ENCODE measurements around the gene CKAP2.
"Not testable (repeated sequence)": the region's sequence is repeated elsewhere in the genome, so short reads cannot be mapped to it uniquely, and the experiment has no call there.

CKAP2 gene, protein sequence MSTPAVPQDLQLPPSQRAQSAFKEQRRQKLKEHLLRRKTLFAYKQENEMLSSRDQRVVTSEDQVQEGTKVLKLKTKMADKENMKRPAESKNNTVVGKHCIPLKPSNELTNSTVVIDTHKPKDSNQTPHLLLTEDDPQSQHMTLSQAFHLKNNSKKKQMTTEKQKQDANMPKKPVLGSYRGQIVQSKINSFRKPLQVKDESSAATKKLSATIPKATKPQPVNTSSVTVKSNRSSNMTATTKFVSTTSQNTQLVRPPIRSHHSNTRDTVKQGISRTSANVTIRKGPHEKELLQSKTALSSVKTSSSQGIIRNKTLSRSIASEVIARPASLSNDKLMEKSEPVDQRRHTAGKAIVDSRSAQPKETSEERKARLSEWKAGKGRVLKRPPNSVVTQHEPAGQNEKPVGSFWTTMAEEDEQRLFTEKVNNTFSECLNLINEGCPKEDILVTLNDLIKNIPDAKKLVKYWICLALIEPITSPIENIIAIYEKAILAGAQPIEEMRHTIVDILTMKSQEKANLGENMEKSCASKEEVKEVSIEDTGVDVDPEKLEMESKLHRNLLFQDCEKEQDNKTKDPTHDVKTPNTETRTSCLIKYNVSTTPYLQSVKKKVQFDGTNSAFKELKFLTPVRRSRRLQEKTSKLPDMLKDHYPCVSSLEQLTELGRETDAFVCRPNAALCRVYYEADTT

DNA sequence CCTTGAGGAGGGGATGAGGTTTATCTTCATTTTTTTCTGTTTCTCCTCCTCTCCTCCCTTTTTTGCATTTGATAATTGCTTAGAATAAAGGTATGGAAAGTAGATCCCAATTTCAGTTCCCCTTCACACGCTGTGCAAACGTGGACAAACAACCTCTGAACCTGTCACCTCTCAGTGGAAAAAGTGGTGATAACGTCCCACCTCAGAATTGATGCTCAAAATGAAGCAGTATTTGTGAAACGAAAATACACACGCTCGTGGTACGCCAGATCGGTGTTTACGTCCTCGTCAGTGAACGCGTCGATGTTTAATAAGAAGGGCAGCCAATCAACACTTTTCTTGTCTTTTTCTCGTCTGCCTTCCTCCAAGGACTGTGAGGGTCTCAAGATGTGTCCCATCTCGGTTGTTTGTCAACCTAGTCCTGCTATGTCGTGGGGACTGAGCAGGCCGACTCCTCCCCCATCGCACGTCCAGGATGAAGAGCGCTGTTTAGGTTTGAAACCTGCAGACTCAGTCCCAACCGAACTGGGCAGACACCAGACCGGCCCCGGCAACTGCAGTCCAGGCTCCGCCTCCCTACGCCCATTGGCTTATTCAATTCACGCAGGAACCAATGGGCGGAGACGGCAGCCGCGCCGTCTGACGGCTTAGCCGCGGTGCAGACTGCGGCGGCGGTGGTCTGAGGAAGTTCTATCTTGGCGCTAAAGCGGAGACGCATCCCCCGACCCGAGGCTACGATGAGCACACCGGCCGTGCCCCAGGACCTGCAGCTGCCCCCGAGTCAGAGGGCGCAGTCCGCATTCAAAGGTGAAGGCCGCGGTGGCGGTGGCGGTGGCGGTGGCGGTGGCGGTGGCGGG is at the start of gene CKAP2:
Gene CKAP2 (plus strand): TSS at position 659 of the 857 bp plus-strand sequence. CDS start 79 bp downstream, at position 738.
- DNase-seq (ENCODE audit: low read depth, low spot score), result peak; percentile 85

DNA sequence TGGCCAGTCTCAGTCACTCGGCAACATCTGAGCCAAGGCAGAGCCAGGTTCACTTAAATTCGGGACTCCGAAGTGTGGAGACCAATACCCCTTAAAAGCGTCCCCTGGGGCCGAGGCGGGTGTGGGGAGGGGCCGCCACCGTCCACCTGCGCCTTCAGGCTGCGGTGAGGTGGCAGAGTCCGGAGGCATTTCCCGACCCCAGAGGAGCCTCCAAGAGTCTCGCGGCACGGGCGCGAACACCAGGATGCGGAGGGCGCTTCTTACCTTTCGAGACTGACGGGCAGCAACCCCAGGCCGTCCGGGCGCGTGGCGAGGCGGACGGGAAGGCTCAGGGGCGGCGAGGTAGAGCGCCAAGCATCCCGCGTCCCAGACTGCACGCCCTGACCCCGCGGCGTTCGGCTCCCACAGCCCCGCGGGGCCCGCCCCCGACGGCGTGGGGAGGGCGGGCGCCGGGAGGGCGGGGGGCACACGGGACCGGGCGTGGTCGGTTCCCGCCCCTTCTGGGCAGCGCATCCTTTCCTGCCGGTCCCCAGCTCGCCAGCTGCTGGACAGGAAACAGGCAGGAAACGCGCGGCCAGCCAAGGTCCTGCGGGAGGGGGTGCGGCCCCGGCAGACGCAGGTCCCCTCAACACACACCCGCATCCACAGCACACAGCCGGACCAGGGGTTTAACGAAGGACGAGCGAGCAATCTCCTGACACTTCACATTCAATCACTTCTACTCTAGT is 49.3 kb upstream of the CKAP2 start, which contains the start of gene THSD1:
Gene THSD1 (minus strand): TSS at position 406 of the 728 bp plus-strand sequence. CDS start 3,572 bp downstream, outside the sequence.
- DNase-seq (ENCODE audit: low read depth, low spot score), result no peak

GRCh38 chr13:52406629-52407028 is 48.6 kb upstream of the CKAP2 start:
- DNase-seq (ENCODE audit: low read depth, low spot score), result no peak

DNA sequence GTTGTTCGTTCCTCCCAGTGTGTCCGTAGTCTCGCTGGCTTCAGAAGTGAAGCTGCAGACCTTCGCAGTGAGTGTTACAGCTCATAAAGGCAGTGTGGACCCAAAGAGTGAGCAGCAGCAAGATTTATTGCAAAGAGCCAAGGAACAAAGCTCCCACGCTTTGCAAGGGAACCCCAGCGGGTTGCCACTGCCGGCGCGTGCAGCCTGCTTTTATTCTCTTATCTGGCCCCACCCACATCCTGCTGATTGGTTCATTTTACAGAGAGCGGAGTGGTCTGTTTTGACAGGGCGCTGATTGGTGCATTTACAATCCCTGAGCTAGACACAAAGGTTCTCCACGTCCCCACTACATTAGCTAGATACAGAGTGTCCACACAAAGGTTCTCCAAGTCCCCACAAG is 47.8 kb upstream of the CKAP2 start:
- DNase-seq (ENCODE audit: low read depth, low spot score), result not testable (repeated sequence)

DNA sequence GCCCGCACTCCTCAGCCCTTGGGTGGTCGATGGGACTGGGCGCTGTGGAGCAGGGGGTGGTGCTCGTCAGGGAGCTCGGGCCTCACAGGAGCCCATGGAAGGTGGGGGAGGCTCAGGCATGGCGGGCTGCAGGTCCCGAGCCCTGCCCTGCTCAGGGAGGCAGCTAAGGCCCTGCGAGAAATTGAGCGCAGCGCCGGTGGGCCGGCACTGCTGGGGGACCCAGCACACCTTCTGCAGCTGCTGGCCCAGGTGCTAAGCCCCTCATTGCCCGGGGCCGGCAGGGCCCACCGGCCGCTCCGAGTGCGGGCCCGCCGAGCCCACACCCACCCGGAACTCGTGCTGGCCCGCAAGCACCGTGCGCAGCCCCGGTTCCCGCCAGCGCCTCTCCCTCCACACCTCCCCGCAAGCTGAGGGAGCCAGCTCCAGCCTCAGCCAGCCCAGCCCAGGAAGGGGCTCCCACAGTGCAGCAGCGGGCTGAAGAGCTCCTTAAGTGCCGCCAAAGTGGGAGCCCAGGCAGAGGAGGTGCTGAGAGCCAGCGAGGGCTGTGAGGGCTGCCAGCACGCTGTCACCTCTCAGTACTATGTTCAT is 47.1 kb upstream of the CKAP2 start:
- not testable (repeated sequence) for DNase-seq (ENCODE audit: low read depth, low spot score)

GRCh38 chr13:52411629-52412028 is 43.6 kb upstream of the CKAP2 start:
- DNase-seq (ENCODE audit: low read depth, low spot score), result no peak

DNA sequence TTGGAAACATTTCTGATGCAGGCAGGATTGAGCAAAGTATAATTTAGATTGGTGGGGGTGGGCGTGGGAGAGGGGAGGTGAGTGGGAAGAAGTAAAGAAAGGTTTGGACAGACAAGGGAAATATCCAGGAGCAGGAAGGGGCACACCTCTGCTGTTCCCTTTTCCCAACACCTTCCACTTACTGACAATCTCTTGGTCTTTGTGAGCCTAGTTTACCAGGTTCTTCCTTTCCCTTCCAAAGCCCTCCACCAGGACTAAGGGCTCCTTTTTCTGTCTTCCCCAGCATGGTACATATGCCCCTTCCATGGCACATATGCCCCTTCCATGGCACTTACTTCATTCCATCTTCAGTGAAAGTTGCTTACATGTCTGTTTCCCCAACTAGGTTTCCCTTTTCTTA is 43.1 kb upstream of the CKAP2 start:
- DNase-seq (ENCODE audit: low read depth, low spot score), result no peak

DNA sequence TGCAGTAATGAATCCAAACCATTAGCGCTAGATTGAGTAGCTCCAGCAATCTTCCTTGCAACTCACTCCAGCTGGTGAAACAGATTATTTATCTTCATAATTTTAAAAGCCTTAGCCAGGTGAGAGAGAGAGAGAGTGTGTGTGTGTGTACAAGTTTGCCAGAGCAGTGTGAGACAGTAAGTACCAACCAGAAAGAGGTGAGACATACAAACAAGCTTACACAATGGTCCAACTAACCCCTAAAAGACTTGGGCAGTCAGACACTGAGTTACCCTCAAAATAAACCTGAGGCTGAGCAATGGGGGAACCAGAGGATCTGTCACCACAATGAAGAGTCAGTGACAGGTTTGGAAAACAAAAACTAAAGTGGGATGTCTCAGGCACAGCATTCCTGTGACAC is 41.2 kb upstream of the CKAP2 start:
- no peak for DNase-seq (ENCODE audit: low read depth, low spot score)

- no peak for DNase-seq (ENCODE audit: low read depth, low spot score)
These were observed 40.3 kb upstream of the CKAP2 start for GRCh38 chr13:52414963-52415362.

DNA sequence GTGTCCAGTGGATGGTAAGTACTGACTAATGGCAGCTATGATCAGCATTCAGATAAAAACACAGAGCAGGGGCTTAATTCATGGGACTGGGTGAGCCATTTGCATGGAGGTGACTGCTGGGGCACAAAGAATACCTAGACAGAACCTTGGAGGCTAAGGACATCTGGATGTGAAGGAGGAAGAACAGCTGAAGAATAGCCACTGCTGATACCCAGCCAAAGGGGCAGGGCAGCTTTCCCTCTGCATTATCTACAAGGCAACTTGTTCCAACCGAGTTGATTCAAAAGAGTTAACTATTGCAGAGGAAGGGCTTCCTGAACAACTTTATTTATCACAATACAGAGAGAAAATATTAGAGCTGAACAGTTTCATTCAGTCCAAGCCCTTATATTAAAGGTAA is 36.2 kb upstream of the CKAP2 start:
- no peak for DNase-seq (ENCODE audit: low read depth, low spot score)

- no peak for DNase-seq (ENCODE audit: low read depth, low spot score)
These were observed 34.1 kb upstream of the CKAP2 start for GRCh38 chr13:52421216-52421615.

- DNase-seq (ENCODE audit: low read depth, low spot score), result no peak
These were observed 27.0 kb upstream of the CKAP2 start for GRCh38 chr13:52428295-52428694.

DNA sequence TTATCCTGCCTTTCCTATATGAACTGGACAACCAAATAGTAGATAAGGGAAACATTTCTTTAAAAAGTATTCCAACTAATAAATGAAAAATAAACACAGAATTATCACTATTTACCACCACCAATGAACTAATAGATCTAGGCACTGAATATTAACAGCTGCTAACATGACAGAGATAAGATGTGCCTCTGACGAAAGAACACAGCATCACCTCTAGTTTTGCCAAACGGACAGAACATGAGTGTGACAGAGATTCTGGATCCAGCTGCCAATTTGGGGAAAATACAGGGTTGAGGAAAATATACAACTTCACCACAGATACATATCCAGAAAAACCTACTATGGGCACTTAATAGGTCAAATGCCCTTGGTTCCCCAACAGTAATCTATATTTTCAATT is 22.8 kb upstream of the CKAP2 start:
- DNase-seq (ENCODE audit: low read depth, low spot score), result no peak

- no peak for DNase-seq (ENCODE audit: low read depth, low spot score)
These were observed 9.0 kb upstream of the CKAP2 start for GRCh38 chr13:52446265-52446664.

GRCh38 chr13:52447354-52447753 is 7.9 kb upstream of the CKAP2 start:
- no peak for DNase-seq (ENCODE audit: low read depth, low spot score)

DNA sequence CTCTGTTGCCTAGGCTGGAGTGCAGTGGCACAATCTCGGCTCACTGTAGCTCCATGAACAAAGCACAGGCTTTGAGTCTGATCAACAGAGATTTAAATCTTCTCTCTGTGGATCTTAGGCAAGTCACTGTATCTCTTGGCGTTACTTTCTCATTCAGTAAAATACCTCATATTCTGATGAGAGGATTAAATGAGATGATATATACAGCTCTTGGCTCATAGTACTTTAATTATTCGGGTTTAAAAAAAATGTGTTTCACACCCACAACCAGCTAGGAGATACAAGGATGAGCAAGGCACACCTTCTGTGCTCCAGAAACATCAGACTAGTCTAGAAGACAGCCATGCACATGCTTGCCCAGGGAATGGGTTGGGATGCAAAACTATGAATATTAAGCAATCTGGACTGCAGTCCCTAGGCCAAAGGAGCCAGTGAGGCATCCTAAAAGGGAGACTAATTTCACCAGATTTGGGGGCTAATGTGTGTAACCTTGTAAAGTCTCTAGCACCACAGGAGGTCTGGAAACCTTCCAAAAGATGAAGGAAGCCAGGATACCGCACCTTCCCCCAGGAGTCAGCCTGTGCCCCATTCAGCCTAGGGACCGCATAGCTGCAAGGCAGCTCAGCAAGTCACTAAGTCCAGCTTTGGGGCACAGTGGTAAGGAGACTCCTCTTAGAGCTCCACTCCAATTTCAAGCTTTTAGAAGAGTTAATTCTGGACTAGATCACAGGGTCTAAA is 7.3 kb upstream of the CKAP2 start:
- no peak for DNase-seq (ENCODE audit: low read depth, low spot score)

DNA sequence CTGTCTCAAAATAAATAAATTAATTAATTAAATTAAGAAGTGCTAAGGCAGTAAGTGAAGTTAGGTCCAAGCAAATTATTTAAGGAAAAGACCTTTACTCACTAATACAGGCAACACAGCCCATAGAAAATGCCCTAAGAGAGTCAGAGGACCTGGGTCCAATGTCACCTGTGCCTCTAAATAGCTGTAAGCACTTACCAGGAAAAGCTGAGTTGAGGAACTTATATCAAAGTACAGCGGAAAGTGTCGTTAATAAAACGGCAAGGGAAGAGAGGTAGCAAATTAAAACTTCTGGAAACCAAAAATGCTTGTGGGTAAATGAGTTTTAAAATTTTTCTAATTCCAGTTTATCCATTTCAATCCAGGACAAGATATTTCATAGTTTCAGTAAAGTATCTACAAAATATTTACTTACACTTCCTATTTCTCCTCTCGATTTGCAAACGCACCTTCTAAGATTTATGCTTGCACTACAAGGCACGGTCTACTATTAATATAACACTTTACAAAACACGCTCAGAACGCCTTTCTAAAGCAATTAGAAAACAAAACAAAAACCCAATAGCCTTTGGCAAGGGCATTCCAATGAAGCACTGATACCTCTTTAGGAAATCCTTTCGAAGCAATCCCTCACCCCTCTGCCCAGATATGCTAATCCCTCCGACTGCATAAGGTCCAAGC is 5.8 kb upstream of the CKAP2 start:
- no peak for DNase-seq (ENCODE audit: low read depth, low spot score)

DNA sequence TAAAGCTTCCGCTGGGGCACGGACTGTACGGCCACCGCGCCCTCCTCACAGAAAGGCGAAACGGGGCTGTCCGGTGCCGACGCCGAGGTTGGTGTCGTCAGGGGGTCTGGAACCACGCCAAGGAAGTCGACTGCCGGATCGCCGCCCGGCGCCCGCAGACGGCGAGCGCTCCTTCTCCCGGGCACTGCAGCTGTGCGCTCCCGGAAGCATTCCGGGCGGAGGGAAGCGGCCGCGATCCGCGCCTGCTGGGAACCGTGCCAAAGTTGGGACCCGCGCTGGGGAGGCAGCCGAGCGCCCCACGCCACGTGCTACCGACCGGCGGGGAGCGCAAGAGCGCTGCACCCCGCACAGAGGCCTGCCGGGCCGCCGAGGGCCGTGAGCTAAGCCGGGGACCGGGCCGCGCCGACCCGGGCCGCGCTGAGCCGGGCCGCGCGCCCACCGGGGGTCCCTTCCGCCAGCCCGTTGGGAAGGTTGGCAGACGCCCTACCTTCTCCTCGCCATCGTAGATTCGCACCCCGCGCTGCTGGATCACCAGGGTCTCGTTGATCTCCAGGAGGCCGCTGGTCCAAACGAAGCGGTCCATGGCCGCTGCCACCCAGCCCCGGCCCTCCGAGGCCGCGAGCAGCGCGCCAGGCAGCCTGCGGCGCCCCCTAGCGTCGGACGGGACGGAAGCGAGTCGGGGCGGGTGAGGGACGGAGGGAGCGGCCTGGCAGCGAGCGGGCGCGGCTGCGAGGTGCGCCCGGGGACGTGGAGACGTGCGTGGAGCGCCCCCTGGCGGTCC is 5.1 kb upstream of the CKAP2 start, which contains the start of gene VPS36:
Gene VPS36 (minus strand): TSS at position 623 of the 781 bp plus-strand sequence. CDS start 40 bp downstream, at position 583.
- peak; percentile 88 for DNase-seq (ENCODE audit: low read depth, low spot score)

GRCh38 chr13:52450793-52451116 is 4.5 kb upstream of the CKAP2 start:
- no peak for DNase-seq (ENCODE audit: low read depth, low spot score)
